Inflammatory macrophage treated with lipopolysaccharide for 4 hours (primary cell): ENCODE measurements around the gene USE1.

ENCODE experiments used
- DNase-seq: peaks from one replicate; pipeline ENCODE4 v3.0.0-alpha.2; 2020

The USE1 gene

DNA sequence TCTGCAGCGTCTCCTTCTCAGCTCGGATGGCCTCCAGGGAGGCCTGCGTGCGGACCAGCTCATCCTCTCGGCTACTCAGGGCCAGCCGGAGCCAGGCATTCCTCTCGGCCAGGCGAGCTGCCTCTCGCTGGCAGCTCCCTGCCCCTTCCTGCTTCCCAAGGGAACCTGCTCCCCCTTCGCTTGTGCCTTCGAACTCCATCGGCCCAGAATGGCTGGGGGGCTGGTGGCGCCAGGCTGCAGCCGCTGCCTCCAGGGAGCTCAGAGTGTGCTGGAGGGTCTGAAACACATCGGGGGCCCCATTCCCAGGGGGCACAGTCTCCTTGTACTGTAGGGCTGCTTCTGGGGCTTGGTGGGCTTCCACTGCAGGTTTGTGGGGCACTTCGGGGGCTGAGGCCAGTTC lies 47.4 kb downstream of the USE1 start:
- no peak for DNase-seq

DNA sequence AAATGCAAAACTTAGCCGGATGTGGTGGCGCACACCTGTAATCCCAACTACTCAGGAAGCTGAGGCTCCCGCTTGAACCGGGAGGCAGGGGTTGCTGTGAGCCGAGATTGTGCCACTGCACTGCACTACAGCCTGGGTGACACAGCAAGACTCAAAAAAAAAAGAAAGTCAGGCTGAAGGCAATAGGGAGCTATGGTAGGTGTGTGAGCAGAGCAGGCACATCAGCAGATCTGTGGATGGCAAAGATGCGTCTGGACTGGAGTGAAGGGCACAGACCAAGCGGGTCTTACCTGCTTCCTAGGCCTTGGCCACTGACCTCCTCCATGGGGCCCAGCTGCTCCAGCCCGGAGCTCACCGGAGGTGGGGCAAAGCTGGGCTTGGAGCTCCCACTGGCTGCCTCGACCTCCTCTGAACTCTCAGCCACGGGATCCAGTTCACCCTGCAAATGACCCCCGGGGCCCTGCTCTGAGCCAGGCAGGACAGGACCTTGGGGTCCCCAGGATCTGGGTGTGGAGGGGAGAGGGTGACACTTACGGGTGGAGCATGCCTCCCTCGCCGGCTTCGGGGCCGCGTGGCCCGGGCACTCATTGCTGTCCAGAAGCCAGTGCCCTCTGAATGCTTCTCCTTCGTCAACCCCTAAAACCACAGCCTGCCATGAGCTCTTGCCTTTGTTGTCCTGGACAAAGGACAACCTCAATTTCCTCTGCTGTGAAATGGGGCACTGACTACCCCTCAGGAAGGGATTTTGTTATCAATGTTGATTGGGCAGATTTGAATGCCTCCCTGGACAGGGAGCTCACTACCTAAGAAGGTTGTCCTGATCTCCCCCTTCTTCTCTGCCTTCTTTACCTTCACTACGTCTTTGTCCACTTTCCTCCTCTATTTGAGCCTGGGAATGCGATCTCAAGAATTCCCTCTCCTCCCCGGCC lies 48.8 kb downstream of the USE1 start:
- no peak for DNase-seq

DNA sequence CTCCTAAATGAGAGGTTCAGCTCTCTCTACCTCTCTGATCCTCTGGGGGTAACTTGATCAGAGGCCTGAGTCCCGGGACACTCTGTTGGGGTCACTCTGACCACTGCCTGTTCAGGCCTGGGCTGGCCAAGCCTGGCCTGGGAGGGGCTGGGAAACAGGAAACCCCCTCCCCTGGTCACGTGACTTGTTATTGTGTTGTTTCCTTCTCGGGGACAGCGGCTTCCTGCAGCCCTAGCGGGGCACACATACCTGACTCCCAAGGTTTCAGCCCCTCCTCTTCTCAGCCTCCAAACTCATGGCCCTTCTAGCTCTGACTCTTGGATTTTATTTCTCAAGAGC lies 49.5 kb downstream of the USE1 start, which contains the start of gene USHBP1:
USHBP1 (minus strand) TSS at position 105 of the 339 bp plus-strand sequence. CDS start 446 bp downstream, outside the sequence.
- DNase-seq: no peak

DNA sequence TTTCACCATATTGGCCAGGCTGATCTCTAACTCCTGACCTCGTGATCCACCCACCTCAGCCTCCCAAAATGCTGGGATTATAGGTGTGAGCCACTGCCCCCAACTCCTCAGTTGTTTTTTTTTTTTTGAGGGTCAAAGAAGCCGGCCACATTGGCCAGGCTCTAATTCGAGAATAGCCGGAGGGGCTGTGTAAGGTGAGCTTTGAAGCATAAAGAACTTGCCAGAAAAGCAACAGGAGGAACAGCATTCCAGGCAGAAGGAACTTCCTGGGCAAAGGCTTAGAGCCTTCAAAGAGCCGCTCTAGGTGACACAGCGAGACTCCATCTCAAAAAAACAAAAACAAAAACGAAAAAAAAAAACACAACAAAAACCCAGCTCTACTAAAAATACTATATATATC lies 50.9 kb downstream of the USE1 start:
- no peak for DNase-seq

DNA sequence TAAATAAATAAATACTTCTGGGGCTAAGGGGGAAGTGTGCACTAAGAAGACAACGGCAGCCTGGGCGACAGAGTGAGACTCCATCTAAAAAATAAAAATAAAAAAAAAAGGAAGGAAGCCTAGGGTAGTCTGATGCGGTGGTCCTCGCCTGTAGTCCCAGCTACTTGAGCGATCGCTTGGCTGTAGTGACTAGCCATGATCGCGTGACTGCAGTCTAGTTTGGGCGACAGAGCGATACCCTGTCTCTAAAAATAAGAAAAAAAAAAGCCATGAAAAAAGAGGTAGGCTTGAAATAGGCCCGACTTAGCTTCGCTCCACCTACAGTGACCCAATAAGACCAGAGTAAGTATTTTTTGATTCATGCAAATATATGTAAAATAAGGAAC lies 51.4 kb downstream of the USE1 start:
- DNase-seq: no peak

DNA sequence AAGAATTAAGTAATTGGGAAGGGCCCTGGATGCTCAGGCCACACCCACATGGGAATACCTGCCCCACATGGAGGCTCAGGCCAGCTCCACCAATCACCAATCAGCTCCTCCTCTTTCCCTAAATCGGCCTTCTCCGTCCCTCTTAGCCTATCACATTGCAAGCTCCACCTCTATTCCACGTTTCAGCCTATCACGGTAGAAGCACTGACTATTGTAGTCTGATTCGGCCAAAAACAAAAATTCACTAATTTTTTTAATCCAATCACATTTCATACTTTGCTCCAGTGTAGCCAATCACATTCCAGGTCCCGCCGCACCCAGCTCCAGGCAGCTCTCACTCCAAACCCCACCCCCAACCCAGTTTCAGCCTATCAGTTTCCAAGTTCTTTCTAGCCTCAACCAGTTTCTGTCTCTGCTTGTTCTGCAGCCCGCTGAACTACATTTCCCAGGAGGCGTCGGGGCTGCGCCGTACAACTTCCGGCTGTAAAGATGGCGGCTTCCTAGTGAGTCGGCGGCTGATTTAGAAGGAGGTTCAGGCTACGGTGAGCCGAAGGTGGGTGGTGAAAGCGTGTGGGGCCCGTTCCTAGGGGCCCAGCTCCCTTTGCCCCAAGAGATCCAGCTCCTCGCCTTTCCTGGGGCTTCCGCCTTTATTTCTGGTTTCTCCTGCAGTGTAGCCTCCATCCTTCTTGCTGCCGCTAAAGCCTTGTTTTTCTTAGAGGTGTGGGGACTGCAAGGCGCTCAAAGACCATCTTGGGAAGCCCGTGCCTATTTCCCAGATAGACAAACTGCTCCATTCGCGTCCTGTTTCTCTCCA lies 52.0 kb downstream of the USE1 start, which contains the start of gene BABAM1:
BABAM1 (plus strand) TSS at position 469 of the 814 bp plus-strand sequence. CDS start 1,364 bp downstream, outside the sequence.
- peak; percentile 99 for DNase-seq

DNA sequence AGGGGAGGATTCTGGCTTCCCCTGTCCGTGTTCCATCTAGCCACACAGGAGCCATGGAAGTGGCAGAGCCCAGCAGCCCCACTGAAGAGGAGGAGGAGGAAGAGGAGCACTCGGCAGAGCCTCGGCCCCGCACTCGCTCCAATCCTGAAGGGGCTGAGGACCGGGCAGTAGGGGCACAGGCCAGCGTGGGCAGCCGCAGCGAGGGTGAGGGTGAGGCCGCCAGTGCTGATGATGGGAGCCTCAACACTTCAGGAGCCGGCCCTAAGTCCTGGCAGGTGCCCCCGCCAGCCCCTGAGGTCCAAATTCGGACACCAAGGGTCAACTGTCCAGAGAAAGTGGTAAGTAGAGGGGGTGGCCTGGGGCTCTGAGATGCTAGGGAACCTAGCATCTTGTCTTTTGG lies 53.6 kb downstream of the USE1 start:
- no peak for DNase-seq
